Stomach smooth muscle (tissue), 2 donors: ENCODE measurements around the gene DNAH2.
A peak's percentile ranks its signal among the peaks of the same experiment; 100 is the strongest.

Experiments used
- H3K27ac ChIP-seq: one replicate; pipeline ENCODE4 v1.7.0; 2013; ENCODE audit warnings: mild to moderate bottlenecking, low read length, inconsistent platforms
- H3K27me3 ChIP-seq, 2 donors: one replicate each; pipeline ENCODE4 v1.7.0; 2013; ENCODE audit warnings: low read length in 2 of 2; ENCODE audit not compliant: insufficient read depth in 2 of 2, control insufficient read depth in 1 of 2
- H3K36me3 ChIP-seq, 2 donors: one replicate each; pipeline ENCODE4 v1.7.0; 2013; ENCODE audit warnings: low read length in 2 of 2; ENCODE audit not compliant: control insufficient read depth in 2 of 2, insufficient read depth in 2 of 2
- H3K4me1 ChIP-seq: one replicate; pipeline ENCODE4 v1.7.0; 2013; ENCODE audit warnings: low read length; ENCODE audit not compliant: control insufficient read depth, insufficient read depth
- H3K4me3 ChIP-seq, 2 donors: one replicate each; pipeline ENCODE4 v1.7.0; 2013; ENCODE audit warnings: low read length in 2 of 2
- H3K9ac ChIP-seq, 2 donors: one replicate each; pipeline ENCODE4 v1.7.0; 2013; ENCODE audit warnings: low read length in 2 of 2, mild to moderate bottlenecking in 1 of 2
- H3K9me3 ChIP-seq, 2 donors: one replicate each; pipeline ENCODE4 v1.7.0; 2013; ENCODE audit warnings: low read length in 2 of 2; ENCODE audit not compliant: control insufficient read depth in 2 of 2
- donor health status: healthy.
- donor health status: Pancreatic carcinoma.

Gene DNAH2

DNA sequence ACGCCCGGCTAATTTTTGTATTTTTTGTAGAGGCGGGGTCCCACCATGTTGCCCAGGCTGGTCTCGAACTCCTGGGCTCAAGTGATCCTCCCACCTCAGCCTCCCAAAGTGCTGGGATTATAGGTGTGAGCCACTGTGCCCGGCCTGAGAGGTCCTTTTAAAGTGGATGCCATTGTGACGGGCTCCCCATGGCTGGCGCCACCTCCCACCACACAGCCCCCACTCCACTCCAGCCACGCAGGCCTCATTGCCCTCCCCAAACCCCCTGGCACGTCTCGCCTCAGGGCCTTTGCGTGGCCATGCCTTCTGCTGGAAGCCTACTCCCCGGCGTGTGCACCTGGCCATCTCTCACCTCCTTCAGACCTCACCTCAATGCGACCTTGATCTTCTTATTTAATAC is 104.6 kb downstream of the DNAH2 start:
- H3K9ac ChIP-seq = no peak overlapping the region
- no peak overlapping the region for H3K4me3 ChIP-seq
- no peak overlapping the region for H3K27ac ChIP-seq
- peaks cover 3% of the 10 kb centered on the region for H3K4me1 ChIP-seq
- no peaks in the 10 kb centered on the region for H3K36me3 ChIP-seq
- H3K9me3 ChIP-seq = no peaks in the 10 kb centered on the region
- H3K27me3 ChIP-seq = peaks cover 4 to 5% of the 10 kb centered on the region in 2 donors

DNA sequence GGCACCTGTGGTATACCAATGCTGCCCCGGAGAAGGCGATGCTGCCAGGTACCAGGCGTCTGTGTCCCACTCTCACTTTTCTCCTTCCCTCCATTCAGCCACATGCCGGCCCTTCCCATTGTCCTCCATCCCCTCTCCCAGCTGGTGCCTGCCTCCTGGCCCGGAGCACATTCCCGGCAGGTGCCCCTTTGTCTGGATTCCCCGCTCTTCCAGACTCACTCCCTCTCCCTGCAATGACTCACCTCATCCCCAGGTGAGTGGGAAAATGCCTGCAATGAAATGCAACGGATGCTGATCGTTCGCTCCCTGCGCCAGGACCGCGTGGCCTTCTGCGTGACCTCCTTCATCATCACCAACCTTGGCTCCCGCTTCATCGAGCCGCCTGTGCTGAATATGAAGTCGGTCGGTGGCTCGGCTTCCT is 106.0 kb downstream of the DNAH2 start:
- no peak overlapping the region for H3K4me3 ChIP-seq
- no peak overlapping the region for H3K27ac ChIP-seq
- no peaks in the 10 kb centered on the region for H3K36me3 ChIP-seq
- H3K9me3 ChIP-seq = no peaks in the 10 kb centered on the region
- H3K27me3 ChIP-seq = peaks cover 2 to 4% of the 10 kb centered on the region in 2 donors
- H3K4me1 ChIP-seq = peaks cover 3% of the 10 kb centered on the region
- H3K9ac ChIP-seq = no peak overlapping the region

DNA sequence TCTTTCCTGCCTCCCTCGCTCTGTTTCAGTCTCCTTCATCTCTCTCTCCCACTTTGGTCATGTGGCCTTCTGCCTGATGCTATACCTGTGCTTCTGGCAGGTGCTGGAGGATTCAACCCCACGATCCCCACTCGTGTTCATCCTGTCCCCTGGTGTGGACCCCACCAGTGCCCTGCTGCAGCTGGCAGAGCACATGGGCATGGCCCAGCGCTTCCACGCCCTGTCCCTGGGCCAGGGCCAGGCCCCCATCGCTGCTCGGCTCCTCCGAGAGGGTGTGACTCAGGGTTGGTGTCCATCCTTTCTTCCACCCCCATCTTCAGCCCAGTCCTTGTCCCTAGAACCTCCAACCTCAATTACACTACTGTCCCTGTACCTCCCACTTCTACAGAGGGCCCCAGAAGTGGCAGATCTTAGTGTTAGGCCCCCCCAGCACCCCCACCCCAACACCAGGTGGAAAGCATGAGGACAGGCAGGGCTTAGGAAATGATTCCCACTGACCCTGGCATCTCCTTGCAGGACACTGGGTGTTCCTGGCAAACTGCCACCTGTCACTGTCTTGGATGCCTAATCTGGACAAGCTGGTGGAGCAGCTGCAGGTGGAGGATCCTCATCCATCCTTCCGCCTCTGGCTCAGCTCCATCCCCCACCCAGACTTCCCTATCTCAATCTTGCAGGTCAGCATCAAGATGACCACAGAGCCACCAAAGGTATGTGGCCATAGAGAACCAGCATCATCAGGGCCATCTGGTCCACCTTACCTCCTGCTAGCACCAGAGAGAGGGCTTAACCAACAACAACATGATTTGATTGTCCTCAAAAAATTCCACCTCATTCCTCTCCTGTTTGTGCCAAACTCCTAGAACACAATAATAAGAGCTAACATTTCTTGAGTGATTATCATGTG is 106.7 kb downstream of the DNAH2 start:
- H3K4me1 ChIP-seq = peaks cover 3% of the 10 kb centered on the region
- no peak overlapping the region for H3K27ac ChIP-seq
- H3K9me3 ChIP-seq = no peaks in the 10 kb centered on the region
- peaks cover 2 to 4% of the 10 kb centered on the region in 2 donors for H3K27me3 ChIP-seq
- H3K36me3 ChIP-seq = no peaks in the 10 kb centered on the region
- H3K4me3 ChIP-seq = no peak overlapping the region
- no peak overlapping the region for H3K9ac ChIP-seq

DNA sequence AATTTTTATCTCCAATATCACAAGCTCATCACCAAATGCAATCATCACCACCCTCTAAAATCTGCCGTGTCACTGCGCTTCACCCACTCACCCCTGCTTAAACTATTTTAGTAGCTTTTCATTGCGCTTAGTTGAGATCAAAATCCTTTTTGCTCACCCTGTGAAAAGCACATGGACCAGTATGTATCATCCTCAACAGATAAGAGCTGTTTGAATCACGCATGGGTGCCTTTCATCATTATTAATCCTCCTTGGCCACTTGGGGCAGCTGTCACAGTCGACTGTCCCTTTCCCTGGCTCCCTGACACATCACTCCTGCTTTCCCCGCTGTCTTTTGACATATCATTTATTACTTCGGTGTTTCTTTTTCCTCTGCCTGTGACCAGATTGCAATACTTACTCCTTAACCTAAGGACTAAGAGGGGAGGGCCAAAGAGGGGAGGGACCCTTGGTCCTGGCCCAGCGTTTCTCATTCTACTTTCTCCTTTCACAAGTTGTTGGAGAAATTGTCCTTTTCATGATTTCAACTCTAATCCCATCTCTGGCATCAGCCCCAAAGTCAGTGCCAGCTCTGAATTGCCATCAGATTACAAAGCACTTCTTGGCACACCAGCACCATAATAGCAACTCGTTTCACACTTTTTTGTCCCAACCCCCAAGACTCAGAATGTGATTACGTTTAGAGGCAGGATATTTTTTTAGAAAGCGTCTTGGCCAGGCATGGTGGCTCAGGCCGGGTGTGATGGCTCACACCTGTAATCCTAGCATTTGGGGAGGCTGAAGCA is 107.9 kb downstream of the DNAH2 start:
- Histone ChIP-seq H3K9me3 (no peaks in the 10 kb centered on the region), H3K27ac (no peak overlapping the region), H3K4me1 (peaks cover 3% of the 10 kb centered on the region), H3K9ac (no peak overlapping the region), H3K27me3 (peaks cover 4% of the 10 kb centered on the region in 2 donors), H3K4me3 (no peak overlapping the region), H3K36me3 (no peaks in the 10 kb centered on the region)

DNA sequence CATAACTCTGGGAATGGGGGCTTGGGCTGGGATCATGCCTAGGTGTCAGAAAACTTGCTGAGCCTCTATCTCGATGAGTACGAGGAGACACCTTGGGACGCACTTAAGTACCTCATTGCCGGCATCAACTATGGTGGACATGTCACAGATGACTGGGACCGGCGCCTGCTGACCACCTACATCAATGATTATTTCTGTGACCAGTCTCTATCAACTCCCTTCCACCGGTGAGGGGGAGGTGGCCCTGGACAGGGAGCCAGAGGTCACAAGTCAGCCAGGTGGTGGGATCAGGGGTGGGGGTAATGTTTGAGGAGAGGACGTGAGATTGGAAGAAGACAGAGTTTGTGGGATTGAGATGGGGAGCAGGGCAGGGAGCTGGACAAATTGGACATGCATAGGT is 113.1 kb downstream of the DNAH2 start:
- Histone ChIP-seq H3K27me3 (peaks cover 0 to 2% of the 10 kb centered on the region in 2 donors), H3K9ac (no peak overlapping the region), H3K4me3 (no peak overlapping the region), H3K36me3 (no peaks in the 10 kb centered on the region), H3K4me1 (peaks cover 10% of the 10 kb centered on the region), H3K27ac (no peak overlapping the region), H3K9me3 (no peaks in the 10 kb centered on the region)

DNA sequence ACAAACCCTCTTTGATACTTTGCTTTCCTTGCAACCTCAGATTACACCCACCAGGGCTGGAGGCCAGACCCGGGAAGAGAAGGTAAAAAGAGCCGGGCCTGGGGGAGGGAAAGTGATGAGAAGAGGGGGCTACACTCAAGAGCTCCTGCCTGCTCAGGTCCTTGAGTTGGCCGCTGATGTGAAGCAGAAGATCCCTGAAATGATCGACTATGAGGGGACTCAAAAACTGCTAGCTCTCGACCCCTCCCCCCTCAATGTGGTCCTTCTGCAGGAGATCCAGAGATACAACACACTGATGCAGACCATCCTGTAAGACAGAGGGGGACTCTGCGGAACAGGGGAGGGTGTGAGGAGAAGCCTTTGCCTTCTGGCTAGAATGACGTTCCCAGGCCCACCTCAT is 113.7 kb downstream of the DNAH2 start:
- Histone ChIP-seq H3K27ac (no peak overlapping the region), H3K9ac (no peak overlapping the region), H3K4me1 (peaks cover 15% of the 10 kb centered on the region), H3K4me3 (no peak overlapping the region), H3K9me3 (no peaks in the 10 kb centered on the region), H3K36me3 (no peaks in the 10 kb centered on the region), H3K27me3 (peaks cover 0 to 2% of the 10 kb centered on the region in 2 donors)

DNA sequence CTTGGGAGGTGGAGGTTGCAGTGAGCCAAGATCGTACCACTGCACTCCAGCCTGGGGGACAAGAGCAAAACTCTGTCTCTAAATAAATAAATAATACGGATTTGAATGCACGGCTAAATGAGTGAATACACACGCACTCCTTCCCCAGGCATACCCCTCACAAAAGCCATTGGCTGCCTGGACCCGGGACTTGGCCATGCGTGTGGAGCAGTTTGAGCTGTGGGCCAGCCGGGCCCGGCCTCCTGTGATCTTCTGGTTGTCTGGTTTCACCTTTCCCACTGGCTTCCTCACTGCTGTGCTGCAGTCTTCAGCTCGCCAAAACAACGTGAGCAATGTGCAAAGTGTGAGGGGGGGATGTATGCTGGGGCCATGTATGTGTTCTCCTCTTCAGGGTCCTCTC is 114.9 kb downstream of the DNAH2 start:
- no peak overlapping the region for H3K9ac ChIP-seq
- peaks cover 27% of the 10 kb centered on the region for H3K4me1 ChIP-seq
- no peaks in the 10 kb centered on the region for H3K9me3 ChIP-seq
- peaks cover 0 to 2% of the 10 kb centered on the region in 2 donors for H3K27me3 ChIP-seq
- H3K4me3 ChIP-seq = no peak overlapping the region
- H3K27ac ChIP-seq = no peak overlapping the region
- H3K36me3 ChIP-seq = no peaks in the 10 kb centered on the region

DNA sequence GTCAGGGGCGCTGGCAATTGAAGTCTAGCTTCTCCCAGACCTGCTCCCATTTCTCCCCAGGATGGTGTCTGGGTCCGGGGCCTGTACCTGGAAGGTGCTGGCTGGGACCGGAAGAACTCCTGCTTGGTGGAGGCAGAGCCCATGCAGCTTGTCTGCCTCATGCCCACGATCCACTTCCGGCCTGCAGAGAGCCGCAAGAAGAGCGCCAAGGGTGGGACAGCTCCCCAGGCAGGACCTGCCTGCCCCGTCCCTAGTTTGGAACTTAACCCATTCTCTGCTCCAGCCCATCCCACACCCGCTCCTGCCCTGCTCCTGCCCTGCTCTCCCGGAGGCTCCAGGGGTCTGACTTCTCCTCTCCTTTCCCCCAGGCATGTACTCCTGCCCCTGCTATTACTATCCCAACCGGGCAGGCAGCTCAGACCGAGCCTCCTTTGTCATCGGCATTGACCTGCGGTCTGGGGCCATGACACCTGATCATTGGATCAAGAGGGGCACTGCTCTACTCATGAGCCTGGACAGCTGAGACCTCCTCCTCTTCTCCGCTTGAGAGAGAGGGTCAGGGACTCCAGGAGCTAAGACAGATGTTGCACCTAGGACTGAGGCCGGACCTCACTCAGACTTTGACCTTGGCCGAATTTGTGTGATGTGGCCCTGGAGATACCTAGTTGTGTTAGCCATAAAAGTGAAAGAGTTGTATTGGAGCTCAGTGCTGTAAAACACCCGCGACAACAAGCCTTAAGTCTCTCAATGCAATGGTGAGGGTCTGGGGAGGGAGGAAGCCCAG is 115.7 kb downstream of the DNAH2 start:
- Histone ChIP-seq H3K36me3 (no peaks in the 10 kb centered on the region), H3K4me3 (peak overlapping the region; percentile 91 to 97), H3K9me3 (no peaks in the 10 kb centered on the region), H3K27ac (peak overlapping the region; percentile 99), H3K4me1 (peaks cover 30% of the 10 kb centered on the region), H3K27me3 (peaks cover 0 to 2% of the 10 kb centered on the region in 2 donors), H3K9ac (peak overlapping the region; percentile 80 to 97)

DNA sequence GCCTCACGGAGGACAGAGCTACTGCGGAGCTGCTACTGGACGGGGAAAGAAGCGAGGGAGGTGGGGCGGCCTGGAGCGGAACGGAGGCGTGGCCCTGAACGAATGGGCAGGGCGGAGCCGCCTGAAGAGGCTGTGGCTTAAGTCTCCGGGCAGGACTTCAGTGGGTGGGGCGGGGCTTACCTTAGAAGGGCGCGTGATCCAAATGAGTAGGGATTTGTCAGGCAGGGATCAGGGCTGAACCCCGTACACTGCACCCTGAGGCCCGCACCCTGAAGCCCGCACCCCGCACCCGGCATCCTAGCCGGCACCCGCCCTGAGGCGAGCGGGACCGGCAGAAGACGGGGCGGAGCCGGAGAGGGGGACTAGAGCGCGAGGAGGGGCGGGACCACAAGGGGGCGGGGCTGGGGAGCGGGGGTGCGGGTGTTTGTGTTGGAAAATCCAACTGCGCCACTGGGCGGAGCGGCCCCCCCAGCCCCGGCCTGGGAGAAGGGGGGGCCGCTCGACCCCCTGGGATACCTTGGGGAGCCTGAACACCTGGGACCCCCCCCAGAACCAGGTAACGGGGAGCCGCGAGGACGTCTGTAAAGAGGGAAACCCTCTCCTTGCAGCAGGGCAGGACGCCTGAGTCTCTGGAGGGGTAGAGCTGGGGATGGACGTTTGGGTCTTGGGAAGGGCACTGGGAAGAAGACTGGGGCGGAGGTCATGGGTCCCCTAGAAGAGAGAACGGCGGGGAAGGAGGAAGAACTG is 116.4 kb downstream of the DNAH2 start, which contains the start of gene KDM6B:
KDM6B (plus strand) TSS at position 423 of the 747 bp plus-strand sequence. CDS start 11,338 bp downstream, outside the sequence.
- H3K9ac ChIP-seq = peak within 1 kb of the TSS; percentile 95 to 97
- H3K9me3 ChIP-seq = no peaks in the 10 kb centered on the region
- peak within 1 kb of the TSS; percentile 91 to 97 for H3K4me3 ChIP-seq
- no peaks in the 10 kb centered on the region for H3K36me3 ChIP-seq
- H3K4me1 ChIP-seq = peaks cover 37% of the 10 kb centered on the region
- peaks cover 0 to 2% of the 10 kb centered on the region in 2 donors for H3K27me3 ChIP-seq
- peak within 1 kb of the TSS; percentile 99 for H3K27ac ChIP-seq
